Epithelial cell of esophagus (primary cell): Measurements from ENCODE around the gene MSH3.

Source experiments
- DNase-seq: peaks from one replicate; pipeline ENCODE4 v3.0.0; 2010; ENCODE audit warnings: low read depth
- H3K4me3 ChIP-seq: 2 replicates; pipeline ENCODE4 v1.5.1; 2011; ENCODE audit warnings: mild to moderate bottlenecking, low read length, control low read depth
- TF ChIP-seq, protein P1 (sequence below): IDR thresholded peaks from 2 replicates; pipeline ENCODE4 v1.5.1; 2011; ENCODE audit warnings: low read depth, mild to moderate bottlenecking, low read length, control low read depth, inconsistent platforms; ENCODE audit not compliant: insufficient read depth; ENCODE audit errors: missing control alignments

The MSH3 gene

DNA sequence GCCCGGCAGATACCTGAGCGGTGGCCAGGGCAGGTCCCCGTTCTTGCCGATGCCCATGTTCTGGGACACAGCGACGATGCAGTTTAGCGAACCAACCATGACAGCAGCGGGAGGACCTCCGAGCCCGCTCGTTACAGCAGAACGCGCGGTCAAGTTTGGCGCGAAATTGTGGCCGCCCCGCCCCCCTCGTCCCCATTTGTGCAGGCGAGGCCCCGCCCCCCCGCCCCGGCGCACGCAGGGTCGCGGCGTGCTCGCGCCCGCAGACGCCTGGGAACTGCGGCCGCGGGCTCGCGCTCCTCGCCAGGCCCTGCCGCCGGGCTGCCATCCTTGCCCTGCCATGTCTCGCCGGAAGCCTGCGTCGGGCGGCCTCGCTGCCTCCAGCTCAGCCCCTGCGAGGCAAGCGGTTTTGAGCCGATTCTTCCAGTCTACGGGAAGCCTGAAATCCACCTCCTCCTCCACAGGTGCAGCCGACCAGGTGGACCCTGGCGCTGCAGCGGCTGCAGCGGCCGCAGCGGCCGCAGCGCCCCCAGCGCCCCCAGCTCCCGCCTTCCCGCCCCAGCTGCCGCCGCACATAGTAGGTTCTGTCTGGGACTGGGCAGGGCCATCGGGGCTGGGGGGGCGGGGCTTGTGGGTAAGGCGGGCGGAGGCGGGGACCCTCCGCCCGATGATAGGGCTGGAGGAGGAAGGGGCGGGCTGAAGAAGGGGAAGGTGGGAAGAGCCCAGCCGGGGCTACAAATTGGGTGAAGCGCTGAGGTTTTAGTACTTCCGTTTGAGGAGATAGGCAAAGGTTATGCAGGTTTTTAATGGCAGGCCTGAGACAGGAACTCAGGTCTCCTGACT is at the start of gene MSH3, which contains the start of gene DHFR:
Gene MSH3, plus strand, starts transcription at position 262 of the 840 bp plus-strand sequence. Its CDS starts 76 bp downstream, at position 338.
Gene DHFR, minus strand, starts transcription at position 593 of the 840 bp plus-strand sequence. Its CDS starts 494 bp downstream, at position 99.
- TF ChIP-seq, protein P1, sequence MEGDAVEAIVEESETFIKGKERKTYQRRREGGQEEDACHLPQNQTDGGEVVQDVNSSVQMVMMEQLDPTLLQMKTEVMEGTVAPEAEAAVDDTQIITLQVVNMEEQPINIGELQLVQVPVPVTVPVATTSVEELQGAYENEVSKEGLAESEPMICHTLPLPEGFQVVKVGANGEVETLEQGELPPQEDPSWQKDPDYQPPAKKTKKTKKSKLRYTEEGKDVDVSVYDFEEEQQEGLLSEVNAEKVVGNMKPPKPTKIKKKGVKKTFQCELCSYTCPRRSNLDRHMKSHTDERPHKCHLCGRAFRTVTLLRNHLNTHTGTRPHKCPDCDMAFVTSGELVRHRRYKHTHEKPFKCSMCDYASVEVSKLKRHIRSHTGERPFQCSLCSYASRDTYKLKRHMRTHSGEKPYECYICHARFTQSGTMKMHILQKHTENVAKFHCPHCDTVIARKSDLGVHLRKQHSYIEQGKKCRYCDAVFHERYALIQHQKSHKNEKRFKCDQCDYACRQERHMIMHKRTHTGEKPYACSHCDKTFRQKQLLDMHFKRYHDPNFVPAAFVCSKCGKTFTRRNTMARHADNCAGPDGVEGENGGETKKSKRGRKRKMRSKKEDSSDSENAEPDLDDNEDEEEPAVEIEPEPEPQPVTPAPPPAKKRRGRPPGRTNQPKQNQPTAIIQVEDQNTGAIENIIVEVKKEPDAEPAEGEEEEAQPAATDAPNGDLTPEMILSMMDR, result no peak
- peak within 1 kb of the TSS; percentile 62 for H3K4me3 ChIP-seq
- DNase-seq, result peak; percentile 92

DNA sequence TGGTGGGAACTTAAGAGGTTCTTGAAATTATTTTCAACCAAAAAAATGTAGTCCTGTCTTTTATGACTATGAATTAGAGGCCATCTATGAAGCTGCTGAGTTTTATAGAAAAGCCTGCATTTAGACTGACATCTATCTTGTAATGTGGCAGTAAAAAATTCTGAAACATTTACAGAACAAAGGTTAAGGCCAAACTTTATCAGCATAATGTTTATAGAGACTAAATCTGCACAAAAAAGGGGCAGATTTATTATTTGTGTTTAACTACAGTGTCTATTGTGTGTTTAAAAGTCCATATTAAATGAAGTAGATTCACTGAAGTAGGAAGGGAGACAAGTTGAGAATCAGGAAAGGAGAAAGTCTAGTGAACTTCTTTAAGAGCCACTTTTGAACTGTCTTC is 47.1 kb upstream of the MSH3 start:
- no peak overlapping the region for H3K4me3 ChIP-seq
- no peak for DNase-seq
- TF ChIP-seq, protein P1, result no peak

DNA sequence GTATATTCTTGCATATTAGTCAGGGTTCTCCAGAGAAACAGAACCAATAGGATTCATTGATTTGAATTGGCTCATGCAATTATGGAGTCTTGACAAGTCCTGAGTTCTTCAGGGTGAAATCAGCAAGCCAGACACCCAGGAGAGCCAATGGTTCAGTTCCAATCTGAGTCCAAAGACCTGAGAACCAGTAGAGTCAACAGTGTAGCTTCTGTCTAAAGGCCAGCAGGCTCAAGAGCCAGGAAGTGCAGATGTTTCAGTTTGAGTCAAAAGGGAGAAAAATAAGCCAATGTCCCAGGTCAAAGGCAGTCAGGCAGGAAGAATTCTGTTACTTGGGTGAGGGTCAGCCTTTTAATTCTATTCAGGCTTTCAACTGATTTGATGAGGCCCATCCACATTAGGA is 46.6 kb upstream of the MSH3 start:
- TF ChIP-seq, protein P1, result no peak
- H3K4me3 ChIP-seq, result no peak overlapping the region
- no peak for DNase-seq

DNA sequence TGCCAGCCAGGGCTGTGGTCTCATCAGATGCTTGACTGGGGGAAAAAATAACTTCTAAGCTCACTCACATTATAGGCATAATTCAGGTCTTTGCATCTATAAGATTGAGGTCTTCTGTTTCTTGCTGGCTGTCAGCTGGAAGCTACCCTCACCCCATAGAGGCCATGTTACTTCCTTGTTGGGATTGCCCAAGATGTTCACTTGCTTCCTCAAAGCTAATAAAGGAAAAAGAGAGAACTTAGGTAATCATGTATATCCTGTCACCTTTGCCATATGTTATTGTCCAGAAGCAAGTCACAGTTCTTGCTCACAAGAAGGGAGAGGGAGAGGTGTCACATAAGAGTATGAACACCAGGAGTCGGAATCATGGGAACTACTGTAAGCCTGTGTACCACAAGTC is 45.7 kb upstream of the MSH3 start:
- DNase-seq, result no peak
- TF ChIP-seq, protein P1, result no peak
- H3K4me3 ChIP-seq, result no peak overlapping the region

DNA sequence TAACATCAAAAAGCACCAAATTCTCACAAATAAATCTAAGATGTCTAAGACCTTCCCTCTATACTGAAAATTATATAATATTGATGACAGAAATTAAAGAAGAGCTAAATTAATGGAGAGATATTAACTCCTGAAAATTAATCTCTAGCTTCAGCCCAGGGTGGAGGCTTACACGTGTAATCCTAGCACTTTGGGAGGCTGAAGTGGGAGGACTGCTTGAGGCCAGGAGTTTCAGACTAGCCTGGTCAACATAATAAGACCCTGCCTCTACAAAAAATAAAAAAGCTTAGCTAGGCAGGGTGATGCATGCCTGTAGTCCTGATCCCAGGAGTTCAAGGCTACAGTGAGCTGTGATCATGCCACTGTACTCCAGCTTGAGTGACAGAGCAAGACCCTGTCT is 44.8 kb upstream of the MSH3 start:
- no peak overlapping the region for H3K4me3 ChIP-seq
- no peak for DNase-seq
- TF ChIP-seq, protein P1, result no peak

DNA sequence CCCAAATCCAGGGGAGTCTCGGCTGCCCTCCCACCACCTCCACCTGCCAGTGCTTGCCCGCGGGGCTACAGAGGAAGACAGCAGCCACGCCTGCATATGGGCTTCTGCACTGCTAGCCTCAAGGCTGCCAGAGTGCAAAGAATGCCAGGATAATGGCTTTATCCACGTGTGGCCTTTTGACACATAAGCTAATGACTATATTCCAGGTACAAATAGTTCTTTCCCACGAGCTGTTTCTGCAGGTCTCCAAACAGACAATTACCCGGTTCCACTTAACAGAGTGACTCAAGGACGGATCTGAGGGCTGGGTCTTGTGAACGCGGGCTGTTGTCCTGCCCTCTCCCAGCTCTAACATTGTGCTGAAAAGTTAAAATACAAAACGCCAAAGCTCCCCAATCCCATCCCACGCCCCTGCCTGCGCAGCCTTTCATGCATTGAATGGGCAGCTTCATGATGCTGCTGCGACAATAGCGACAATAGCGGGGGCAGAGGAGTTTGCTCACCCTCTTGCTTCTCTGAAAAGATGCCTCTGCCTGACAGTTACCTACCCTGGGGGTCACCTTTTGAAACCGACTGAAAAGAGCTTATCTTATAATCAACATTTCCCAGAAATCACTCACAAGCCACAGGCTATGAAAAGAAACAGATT is 39.1 kb upstream of the MSH3 start:
- no peak for DNase-seq
- TF ChIP-seq, protein P1, result no peak
- H3K4me3 ChIP-seq, result no peak overlapping the region
